HG03039 (cell line): ENCODE data around the gene PIP4K2C.

Source experiments
- ATAC-seq: cut with Tn5 transposase; IDR thresholded peaks from one replicate; pipeline ENCODE4 v1.9.1; 2021; ENCODE audit warnings: mild to moderate bottlenecking, moderate library complexity; ENCODE audit not compliant: unreplicated experiment

Gene PIP4K2C

DNA sequence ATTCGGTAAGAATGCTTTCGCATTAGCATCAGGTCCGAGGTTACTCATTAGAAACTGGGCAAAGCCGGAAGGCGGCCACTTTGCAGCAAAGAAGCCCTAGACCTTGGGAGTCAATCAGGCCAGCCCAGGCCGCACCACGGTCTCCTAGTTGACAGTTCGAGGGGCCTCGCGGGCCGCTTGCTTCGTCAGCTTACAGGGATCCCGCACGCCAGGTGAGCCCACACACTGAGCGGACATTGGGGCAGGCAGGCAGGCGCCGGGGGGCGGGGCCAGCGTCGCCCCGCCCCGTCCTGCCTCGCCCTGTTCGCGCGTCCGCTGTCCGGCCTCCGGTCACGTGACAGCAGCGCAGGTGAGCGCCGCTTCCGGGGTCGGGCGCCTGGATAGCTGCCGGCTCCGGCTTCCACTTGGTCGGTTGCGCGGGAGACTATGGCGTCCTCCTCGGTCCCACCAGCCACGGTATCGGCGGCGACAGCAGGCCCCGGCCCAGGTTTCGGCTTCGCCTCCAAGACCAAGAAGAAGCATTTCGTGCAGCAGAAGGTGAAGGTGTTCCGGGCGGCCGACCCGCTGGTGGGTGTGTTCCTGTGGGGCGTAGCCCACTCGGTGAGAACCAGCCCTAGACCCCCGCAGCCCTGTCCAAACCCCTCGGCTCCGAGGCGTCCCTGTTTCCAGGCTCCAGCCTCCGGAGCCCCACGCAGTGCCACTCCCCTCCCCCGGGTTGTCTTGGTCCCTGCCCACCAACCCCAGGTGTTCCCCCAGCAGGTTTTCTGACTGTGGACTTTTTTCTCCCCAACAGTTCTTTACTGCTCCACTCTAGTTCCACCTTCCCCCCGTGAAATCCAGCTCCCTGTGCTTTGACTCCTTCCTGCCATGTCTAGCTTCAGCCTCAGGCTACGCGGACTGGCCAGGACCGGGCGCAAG, at the start of gene PIP4K2C:
Gene PIP4K2C, plus strand, starts transcription at position 329 of the 918 bp plus-strand sequence. Its CDS starts 98 bp downstream, at position 427.
- ATAC-seq = peak; percentile 94

DNA sequence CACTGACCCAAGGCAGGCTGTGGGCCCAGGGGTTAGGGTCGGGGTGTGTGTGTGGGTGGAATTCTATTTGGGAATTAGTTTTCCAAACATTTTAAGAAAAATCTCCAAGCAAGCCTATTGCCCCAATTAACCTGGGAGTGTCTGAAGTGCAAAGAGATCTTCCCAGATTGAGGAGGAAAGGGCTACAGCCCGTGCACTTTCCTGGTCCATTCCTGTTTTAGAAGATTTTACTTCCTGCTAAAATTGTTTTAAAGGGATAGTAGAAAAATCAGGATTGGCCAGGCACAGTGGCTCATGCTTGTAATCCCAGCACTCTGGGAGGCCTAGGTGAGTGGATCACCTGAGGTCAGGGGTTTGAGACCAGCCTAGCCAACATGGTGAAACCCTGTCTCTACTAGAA, 49.3 kb upstream of the PIP4K2C start:
- ATAC-seq = no peak

DNA sequence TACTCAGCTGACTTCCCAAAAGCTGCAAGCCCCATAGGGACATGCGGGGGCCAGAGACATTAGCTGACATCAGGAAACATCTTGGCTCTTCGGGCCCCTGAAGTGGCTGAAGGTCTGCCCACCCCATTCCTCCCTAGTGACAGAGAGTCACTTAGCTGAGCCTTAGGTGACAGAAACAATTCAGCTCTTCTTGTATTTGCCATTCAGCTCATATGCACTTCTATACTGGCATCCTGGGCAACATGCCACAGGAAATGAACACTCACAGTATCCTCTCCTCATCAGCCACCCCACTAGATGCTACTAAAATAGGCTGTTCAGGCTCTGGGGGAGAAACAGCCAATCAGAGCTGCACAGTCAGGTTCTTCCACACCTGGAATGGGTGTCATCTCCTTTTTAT, 47.4 kb upstream of the PIP4K2C start:
- ATAC-seq = no peak

DNA sequence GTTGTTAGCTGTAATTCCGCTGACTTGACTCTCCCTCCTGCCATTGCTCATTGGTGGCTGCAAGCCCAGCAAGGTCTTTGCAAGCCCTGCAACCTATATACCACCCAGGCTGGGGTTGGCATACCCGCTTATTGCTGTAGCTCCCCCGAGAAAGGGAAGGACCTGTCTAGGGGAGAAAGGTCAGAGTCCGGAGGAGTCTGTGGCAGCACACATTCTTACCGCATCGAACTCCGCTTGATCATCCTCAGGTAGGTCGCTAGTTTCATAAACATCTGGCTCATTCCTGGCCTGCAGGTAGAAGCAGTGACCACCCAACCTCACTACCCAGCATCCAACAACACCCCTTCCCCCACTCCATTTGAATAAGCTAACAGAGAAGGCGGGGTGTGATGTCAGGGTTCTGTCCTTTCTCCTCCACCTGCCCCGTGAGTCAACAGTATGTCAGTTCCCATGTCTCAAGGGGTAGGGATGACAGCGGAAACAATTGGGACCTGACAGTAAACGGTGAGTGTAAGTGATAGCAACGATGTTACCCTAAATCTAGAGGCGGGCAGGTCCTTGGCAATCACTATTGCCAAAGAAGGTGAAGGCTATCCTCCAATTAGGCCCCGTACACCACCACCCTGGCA, 45.1 kb upstream of the PIP4K2C start:
- ATAC-seq = no peak

DNA sequence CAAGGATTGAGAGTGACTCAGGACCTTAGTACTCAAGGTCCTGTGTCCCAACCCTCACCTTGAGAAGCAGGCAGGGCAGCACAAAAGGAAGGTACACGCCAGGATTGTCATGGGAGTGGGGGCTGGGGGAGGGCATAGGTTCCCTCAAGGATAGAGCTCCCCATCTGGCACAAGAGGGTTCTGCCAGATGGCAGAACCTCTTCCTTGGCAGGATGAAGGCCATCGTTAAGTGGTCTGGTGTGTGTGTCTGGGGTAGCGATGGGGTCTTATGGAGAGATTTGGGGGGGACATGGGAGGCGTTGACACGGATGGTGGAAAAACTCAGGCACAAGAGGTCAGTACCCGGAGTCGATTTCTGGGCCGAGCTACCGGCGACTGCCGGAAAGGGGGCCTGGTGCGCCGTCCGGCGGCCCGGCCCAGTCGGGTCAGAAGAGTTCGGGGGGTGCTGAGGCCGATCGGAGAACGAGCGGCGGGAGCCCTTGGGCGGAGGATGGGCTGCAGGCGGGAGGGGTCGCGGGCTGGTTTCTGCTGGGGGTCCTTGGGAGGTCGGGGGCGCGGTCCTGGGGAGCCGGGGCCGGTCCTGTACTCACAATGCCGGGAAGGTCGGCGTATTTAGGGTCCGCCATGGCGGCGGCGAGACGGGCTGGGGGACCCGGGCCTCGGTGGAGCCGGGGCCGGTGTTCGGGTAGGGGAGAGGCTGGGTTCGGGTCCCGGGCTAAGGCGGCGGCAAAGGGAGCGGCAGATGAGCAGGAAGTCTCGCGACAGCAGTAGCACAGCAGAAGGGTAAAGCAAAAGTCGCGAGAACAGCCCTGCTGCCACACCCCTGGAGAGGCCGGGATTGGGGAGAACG, 44.3 kb upstream of the PIP4K2C start, which contains the start of gene DCTN2:
Gene DCTN2, minus strand, starts transcription at position 755 of the 850 bp plus-strand sequence. Its CDS starts 129 bp downstream, at position 626.
- ATAC-seq = peak; percentile 97

DNA sequence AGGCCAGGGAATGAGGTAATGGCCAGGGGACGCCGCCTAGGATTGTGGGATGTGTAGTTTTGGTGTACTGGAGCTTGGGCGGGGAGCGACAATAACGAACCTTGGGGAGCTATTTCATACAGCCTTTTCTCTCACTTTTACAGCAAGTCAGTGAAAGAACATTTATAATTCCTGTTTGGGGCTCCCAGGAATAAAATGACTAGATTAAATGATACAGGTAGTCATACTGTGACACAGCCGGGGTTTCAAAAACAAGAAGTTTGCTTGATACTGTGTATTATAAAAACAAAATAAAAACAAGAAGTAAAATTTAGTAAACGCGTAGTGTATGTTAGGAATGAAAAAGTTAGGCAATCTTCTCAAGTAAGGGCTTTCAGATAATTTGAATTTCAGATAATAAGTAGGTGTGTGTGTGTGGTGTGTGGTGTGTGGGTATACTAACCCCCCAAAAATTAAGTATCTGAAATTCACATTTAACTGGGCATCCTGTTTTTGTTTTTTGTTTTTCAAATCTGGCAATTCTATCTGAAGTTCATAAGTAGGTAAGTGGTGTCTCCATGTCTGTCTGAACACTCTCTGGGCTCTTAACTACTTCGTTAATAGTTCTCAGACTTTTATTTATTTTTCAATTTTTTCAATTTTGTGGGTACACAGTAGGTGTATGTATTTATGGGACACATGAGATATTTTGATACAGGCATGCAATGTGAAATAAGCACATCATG, 43.5 kb upstream of the PIP4K2C start:
- no peak for ATAC-seq

DNA sequence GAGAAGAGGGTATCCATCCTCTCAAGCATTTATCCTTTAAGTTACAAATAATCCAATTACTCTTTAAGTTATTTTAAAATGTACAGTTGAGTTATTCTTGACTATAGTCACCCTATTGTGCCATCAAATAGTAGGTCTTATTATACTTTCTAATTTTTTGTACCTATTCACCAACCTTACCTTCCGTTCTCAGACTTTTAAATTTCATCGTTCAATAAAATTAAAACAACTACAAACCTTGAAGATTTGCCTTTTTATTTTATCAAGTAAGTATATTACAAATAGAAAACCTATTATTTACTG, 43.0 kb upstream of the PIP4K2C start:
- no peak for ATAC-seq

DNA sequence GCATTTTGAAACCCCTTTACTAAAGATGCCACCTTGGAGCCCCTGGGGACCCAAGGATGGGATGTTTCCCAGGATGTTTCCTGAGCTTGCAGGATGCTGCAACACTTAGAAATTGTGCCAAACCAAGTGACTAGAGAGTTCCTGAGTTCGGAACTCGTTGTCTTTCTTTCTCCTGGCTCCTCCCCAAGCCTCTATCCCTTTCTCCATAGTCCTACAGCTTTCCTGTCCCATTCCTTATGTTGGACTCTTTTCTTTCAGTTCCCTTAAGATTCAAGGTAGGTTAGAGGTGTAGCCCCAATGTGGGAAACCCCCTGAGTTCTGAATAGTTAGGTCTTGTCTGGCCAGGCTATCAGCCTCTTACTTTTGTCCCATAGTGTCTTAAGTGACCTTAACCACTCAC, 42.5 kb upstream of the PIP4K2C start:
- no peak for ATAC-seq

DNA sequence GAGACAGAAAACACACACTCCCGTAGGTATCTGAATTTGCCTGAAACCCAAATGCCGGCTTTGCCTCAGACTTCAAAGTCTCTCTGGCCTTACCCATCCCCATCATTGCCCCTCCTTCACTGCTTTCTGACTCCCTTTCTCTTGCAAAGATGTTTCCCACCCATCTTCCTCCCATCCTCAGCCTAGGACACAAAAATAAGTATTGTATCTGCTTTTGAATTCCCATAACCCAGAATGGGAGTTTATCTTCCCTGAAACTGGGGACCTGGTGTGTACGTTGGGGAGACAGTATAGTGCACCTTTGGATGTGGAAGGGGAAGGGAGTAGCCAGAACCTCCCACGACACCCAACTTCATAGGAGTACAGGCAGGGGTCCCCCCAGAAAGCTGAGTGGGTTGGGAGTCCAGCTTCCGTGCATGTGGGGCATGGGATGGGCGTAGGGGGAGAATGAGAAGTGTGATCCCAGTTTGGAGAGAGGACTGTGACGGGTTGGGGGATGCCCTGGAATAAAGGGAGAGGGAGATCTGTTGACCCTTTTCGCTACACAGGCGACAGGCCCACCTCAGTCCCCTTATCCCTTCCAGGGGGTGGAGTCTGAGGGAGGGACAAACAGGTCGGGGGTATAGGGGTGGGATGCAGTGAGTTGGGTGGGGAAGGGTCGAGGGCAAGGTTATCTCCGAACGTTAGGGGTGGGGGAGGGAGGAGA, 41.6 kb upstream of the PIP4K2C start:
- no peak for ATAC-seq

DNA sequence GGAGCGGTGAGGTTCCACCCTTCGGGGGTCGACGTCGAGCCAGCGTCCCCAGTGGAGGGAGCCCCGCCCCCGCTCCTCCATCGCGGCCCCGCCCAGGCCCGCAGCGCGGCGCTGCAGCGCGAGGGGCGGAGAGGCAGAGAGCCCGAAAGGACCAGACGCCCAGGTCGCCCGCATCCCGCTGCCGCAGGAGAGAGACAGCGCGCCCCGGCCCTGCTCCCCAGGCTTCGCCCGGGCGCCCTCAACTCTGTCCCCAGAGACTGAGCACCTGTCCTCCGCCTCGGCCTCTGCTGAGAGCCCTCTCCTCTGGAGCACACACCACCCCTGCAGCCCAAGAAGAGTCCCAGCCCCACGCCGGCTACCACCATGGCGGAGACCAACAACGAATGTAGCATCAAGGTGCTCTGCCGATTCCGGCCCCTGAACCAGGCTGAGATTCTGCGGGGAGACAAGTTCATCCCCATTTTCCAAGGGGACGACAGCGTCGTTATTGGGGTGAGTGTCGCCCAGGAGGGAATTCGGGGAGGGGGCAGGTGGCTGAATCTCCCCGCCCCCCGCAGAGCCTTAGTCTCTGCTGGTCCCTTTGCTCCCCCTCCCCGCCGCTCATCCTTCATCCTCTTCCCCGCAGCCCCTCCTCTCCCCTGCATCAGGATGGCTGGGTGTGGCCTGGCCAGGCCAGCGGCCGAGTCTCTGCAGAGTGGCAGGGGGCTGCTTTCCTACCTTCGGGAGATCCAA, 40.9 kb upstream of the PIP4K2C start, which contains the start of gene KIF5A:
Gene KIF5A, plus strand, starts transcription at position 136 of the 732 bp plus-strand sequence. Its CDS starts 228 bp downstream, at position 364.
- no peak for ATAC-seq

DNA sequence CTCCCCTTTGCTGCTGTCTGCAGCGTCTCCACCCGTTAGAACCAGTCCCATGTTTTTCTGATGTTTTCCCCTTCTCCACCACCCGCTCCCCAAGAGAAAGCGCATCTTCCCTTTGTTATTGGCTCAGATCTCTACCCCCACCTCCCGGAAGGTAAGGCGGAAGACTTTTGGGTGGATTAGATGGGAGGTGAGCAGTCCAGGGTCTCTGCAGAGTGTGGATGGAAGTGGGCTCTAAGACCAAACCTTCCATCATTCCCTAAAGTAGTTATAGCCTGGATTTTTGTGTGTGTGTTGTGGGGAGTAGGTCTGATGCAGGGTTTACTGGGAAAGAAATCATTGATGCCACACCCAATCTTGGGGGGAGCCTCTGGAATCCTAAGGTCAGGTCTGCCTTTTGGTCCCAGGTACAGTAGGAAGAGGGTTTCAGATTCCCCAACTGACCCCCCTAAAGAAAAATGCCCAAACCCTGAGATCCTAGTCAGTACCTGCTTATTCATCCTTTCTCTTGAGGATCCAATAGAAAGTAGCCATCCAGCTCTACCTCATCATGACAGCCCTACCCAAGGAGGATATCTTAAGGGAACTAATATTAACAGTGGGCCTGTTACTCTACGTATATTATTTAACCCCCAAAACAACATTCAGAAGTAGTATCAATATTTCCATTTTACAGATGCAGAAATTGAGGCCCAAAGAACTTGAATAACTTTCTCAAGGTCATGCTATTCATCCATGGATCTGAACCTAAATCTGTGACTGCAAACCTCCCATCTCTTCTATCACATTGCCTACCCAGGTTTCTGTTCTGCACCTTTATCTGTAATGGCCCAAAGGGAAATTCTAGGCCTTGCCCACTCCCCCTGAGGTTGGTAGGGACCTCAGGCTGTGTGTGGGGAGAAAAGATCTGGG, 40.1 kb upstream of the PIP4K2C start:
- no peak for ATAC-seq

DNA sequence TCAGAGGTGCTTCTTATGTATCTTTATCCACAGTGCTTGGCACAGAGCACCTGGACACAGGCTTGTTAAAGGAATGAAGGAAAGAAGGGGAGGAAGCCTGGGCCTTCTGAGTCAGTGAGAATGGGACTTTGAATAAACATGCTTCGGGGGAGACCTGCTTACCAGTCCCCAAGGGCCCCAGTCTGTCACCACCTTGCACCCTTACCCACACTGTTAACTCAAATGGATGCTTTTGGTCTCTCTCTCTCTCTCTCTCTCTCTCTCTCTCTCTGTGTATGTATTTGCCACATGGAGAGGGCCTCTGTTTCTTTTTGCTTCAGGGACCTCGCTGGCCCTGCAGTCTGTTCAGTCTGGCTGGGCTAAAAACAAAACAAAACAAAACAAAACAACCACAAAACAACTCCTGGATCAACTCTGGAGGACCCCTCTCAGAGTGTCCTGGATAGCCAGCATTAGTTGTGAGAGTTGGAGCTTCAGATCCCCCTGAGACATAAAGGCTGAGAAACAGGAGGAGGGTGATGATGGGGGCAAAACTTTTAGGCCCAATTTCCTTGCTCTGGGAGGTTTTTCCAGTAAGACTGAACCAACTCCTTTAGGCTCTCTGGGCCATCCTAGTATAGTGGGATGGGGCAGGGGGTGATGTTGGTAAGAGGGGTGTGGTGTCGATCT, 39.2 kb upstream of the PIP4K2C start:
- no peak for ATAC-seq

DNA sequence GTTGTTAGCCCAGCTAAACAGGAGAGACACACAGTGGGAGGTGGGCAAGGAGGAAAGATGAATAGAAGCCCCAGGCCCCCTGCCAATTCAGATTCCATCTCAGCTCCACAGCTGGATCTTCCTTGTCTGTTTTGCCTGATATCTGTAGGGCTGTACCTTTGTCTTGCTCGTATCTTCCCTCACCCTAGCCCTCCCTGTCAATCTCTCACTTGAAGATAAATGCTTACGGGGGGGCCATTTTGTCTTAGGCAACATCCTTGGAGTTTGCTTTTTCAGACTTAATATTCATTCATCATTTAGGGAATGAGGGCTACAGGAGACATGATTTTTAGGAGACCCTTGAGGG, 38.7 kb upstream of the PIP4K2C start:
- ATAC-seq = no peak

DNA sequence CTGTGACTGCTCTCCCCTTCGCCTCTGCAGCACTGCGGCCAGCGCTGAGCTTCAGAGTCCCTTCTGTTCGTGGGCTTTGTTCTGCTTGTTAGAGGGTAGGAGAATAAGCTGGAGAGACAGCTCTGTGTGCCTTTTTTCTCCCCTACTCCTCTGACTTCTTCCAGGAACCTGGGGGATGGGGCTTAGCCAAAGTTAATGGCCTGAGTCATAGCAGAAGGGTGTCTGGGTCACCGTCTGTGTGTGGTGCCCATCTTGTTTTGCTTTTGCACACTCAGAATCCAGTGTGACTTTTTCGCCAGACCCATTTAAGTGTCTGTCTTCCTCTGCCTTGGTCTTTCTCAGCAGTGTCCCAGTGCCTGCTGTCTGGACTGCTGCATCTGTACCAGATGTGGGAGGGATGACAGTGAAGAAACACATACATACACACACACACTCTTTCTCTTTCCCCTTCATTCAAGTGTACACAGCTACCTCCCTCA, 38.1 kb upstream of the PIP4K2C start:
- no peak for ATAC-seq

DNA sequence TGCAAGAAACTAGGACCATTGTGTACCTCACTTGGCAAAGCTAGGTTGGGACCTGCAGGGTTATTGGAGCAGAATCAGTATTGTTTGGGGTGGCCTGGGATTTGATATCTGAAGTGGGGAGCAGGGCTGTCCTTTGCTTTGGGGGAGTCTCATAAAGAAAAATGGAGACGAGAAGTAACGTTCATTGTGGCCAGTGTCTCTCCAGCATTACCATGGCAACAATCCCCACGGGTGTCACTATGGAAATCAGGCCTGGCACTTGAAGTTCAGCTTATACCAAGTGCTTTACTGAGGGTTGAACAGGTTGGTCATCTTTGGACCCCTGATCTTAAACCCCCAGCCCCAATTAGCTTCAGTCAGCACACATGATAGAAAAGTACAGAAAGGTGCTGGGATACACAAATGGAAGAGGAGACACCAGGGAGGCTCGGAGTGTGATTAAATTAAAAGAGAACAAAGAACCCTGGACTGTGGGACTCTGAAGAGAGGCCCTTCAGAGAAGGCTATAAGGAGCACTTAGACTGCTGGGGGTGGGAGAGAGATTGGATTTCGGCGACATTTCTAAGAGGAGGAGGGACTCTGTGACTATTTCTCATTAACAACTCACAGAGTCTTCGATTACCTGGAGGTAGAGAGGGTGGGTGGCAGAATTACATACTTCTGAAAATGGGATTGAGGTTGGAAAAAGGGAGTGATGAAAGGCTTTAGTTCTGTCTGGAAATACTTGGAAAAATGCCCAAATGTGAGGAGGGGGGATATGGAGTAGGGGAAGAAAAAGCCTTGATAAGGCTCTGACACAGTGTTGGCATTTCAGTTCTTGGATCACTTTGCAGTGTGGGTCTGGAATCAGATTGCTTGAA, 37.4 kb upstream of the PIP4K2C start:
- no peak for ATAC-seq

DNA sequence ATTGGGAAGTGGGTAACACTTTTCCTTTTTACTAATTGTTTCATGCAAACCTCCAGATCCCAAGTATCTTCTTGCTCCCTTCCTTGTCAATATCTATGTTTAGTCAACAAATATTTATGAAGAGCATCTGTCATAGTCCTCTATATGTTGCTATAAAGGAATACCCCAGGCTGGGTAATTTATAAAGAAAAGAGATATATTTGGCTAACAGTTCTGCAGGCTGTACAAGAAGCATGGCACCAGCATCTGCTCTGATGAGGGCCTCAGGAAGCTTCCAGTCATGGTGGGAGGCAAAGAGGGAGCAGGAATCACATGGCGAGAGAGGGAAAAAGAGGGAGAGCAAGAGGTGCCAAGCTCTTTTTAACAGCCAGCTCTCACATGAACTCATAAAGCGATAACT, 36.5 kb upstream of the PIP4K2C start:
- no peak for ATAC-seq

DNA sequence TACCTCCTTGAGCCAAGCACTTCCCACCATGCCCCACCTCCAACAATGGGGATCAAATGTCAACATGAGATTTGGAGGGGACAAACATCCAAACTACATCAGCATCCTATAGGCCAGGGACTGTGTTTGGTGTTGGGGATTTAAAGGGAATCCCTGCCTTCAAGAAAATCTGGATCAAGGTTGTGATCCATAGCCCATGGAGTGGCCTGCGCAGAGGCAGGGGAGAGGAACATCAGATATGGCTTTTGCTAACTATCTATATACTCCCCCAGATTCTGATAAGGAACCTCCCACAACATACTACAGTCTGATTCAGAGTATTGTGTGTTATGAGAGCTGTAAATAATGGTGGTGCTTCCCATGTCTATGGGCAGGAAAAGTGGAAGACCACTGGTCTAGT, 36.1 kb upstream of the PIP4K2C start:
- ATAC-seq = no peak
